Measurements from ENCODE around the gene ANK2.

DNA sequence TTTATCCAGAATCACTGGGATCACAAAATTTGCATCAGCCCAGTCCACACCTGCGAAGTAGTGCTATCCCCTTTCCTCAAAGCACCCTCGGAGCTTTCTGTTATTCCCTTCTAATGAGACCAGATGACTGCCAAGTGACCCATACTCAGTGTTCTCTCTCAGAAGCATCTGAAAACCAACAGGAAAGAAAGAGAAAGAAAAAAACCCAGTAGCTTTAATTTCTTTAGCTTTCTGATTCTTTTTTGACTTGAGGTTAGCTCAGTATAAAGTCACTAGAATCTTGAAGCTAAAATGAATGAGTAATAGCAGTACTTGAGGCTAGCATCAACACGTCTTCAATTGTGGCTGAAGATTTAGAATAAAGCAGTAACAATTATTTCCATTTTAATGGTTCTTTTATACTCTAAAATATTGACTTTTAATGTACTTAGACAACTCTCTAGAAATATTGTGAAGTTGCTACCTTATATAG, 124.4 kb downstream of the ANK2 start:
- no peak for TF ChIP-seq CTCF (IDR thresholded peaks at IDR 0.05; ENCODE audit: borderline replicate concordance, extremely low read depth, low read length, poor library complexity, severe bottlenecking)
- TF ChIP-seq EZH2 (IDR thresholded peaks at IDR 0.05; ENCODE audit: borderline replicate concordance, low read depth, low read length, severe bottlenecking): no peak
